Activated T-cell treated with anti-CD3 and anti-CD28 coated beads for 48 hours (primary cell): ENCODE results near the gene HOXB9.

Experiments used
- DNase-seq: peaks from one replicate; pipeline ENCODE4 v3.0.0-alpha.2; 2020; ENCODE audit warnings: low read depth

HOXB9 gene

DNA sequence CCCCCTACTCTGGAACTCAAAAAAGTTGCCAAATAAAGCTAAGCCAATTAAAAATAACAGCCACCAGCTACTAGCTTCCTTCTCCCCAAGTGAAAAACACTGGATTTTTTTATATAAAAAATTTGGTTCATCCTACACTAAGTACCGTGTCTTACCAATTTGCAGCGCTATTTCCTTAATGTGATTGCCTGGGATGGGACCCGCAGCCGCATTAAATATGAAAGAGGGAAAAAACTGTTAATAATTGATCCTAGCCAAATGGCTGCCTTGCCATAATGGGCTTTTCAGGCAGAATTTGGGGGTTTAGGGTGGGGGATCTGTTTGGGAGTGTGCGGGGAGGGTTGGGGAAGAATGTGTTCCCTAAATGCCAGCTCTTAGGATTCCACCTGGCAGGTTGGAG, 2.0 kb downstream of the HOXB9 start:
- DNase-seq, result no peak

DNA sequence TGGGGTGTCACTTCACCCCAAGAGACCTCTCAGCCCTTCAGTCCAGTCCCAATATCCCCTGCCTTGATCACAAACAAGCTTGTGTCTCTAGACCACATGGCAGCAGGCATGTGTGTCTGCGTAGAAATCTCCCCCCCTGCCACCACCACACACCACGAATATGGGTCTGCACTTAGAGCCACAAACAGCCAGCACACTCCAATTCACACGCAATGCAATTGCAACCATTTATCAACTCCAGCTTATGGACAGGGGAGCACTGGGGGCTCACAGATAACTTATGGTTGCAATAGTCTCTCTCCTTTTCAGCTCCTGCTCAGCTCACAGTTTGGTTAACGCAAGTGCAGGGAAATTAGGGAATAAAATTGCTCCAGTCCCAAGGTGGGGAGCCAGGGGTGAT, 2.6 kb downstream of the HOXB9 start:
- no peak for DNase-seq

DNA sequence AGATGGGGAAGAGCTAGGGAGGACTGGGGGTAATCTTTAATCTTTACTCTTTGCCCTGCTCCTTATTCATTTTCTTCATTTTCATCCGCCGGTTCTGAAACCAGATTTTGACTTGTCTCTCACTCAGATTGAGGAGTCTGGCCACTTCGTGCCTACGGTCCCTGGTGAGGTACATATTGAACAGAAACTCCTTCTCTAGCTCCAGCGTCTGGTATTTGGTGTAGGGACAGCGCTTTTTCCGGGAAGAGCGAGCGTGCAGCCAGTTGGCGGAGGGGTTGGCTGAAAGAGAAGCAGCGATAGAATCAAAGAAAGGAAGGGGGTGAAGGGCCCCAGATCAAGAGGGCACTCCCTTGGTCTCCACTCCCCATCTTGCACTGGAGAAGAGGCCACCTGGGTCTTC, 3.3 kb downstream of the HOXB9 start:
- no peak for DNase-seq

DNA sequence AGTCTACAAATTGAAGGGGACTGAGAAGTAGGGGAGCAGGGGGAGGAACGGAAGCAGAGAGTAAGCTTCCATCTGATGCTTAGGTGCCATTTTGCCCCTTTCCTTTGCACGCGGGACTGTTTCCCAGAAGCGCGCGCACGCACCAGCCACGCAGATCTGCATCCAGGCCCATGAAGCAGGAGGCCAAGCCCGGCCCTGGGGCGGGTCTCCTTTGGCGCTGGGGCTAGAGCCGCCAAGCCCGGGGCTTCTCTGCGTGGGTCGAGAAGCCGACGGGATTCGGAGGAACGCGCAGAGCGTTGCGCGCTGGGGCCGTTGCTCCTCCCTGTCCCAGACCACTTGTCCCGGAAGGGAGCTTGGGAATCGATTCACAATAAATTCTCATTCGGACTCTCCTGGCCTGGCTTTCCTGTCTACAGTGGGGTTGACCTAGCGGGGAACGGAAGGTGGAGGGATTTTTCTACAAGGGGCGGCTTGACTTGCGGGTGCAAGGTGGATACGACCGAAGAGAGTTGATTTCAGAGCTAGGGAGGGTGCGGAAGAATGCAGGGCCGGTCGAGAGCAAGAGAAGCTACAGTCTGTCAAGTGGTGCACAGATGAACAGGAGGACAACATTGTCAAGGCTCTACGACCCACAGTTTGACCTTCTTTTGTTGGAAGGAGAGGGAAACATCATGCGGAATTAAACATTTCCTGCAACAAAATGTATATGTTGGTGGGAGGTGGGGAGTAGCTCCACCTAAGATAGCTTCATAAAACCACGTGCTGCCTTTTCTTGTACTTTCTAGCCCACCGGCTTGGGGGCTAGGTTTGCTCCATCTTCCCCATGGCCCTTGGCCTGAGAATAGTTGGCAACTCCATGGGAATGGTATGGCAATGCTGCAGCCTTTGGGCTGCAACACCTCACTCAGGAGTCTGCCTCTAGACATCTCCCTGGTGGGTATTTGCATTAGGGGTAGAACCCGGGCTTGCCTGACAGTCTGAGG, 4.5 kb downstream of the HOXB9 start:
- no peak for DNase-seq

DNA sequence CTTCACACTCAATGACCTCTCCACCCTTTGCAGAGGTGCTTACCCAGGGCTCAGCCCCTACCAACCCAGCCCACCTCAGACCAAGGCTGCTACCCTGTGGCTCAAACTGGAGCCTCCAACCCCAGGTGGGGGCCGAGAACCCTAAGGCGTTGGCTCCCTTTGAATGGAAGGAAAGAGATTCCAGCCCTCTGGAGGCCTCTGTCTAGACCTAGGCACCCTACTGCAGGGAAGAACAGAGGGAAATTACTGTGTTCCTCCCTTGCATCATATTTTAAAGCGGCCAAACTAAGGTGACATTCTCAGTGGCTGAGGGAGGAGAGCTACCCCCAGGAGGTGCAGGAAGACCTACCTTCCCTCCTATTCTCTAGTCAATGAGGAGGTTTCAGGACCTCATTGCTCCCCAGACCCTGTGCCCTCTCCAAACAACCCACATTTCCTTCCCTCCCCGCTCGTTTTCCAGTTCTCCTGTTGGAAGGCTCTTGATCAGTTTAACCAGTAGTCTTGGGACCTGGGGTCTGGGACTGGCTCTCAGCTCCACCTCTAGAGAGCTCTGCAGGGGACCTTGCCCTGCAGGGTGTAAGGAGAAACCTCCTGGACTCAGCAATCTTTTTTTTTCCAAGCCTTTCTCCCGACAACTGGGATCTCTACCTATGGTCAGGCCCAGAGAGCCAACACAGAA, 5.6 kb downstream of the HOXB9 start:
- DNase-seq, result no peak

DNA sequence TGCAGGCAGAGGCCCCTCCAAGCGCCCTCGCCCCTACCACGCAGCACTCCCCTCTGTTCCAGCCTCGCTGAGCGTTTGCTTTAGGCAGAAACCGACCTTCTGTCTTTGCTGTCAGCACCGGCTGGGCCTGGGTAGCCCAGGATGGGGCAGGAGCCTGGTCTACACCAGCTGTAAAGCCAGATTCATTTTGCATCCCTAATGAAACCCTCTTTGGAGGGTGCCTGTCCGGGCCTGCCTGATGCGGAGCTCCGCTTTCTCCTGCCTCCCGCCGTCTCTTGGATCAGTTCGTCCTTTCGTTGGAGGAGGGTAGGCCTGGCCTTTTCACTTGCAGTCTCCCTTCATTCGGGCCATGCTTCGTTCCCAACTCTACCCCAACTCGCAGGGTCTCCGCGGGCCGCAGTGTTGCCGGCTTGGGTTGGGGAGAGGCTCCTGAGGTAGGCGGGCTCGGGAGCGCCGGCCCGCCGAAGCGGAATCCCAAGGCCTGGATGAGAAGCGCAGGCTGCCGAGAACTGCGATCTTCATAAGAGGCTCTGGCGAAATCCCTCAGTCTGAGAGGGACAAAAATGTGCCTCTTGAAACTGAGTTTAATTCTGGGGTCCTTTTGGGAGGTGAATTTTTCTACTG, 6.2 kb downstream of the HOXB9 start:
- no peak for DNase-seq

DNA sequence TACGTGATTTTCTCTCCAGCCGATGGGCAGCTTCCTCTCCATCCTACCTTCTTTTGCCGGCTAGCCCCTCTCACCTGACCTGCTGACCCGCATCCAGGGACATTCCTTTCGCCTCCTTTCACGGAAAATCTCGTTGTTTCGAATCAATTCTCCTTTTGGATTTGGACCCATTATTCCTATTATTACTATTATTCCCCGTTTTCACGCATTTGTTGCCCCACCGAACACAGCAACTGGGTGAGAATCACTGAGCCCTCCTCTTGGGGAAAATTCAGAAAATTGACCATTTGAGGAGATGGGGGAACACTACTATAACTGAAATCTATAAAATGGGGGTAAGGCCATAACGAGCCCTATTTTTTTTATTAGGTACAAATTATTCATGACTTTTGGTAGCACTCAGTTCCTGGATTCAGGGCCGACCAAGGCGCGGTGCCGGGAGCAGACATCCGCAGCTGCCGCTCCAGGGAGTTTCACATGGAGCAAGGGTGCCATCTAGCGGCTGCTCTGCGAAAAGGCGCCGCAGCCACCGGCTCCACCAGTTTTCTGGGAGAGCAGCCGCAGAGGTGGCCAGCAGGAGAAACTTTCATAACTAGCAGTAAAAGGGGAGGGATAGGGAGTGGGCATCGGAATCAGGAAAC, 7.8 kb downstream of the HOXB9 start:
- peak; percentile 78 for DNase-seq

DNA sequence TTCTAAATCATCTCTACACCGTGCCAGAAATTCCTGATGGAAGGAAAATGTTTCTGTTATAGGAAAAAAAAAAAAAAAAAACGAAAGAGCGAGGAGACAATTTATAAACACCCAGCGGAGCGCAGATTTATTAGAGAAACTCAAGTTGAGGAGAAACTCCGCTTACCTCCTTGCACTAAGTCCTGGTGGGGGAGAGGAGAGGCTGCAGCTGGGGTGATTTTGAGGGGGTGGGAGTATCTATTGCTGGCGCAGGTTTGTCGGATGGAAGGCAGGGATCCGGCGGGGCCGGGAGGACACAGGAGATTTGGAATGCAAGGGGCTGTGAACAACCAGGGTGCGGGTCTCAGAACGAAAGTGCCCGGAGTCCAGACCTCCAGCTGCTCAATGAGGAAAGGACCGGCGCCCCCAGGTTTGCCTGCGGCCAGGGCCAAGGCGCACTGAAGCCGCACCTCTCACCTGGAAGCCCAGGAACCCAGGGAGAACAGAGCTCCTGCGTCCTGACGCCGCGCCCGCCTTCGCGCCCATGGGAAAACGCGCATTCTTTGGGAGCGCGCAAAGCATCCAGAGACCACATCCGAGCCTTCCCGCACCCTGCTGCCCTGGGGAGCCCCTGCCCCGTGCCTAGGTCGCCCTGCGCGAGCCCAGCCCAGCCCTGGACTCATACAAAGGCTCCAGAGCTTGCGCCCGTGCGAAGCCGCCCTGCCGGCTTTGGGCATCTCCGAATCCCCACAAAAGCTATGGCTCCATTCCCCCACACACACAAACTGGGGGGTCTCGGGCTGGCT, 8.5 kb downstream of the HOXB9 start:
- DNase-seq, result no peak

DNA sequence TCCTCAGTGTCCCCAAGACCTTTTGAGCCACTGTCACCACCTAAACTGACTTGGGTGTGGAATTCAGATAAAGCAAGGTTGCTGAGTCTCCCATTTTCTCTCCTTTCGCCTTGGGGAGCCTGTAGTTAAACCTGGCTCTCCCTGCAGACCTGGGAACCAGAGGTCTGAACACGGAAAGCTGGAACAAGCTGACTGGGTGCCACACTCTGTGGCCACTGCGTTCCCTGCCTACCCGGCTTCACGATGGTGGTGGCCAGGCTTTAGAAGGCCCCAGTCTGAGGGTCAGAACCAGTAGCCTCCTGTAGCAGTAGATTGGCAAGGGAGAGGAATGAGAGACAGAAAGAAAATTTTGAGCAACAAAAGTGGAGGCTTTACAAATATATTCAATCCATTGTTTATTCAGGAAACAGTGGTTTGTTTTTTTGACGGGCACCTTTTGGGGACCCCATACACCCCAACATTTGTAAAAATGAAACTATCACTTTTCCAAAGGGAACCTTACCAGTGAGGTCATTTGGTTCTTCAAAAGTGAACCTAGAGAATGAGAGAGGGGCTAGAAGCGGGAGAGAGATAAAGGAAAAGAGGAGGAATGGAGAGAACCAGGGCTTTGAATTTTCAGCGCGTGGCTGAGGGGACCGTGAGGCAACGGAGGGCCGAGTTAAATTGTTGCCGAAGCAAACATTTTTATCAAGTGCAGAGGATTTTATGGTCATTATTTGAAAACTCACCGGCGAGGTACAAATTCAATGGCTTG, 9.3 kb downstream of the HOXB9 start:
- no peak for DNase-seq

DNA sequence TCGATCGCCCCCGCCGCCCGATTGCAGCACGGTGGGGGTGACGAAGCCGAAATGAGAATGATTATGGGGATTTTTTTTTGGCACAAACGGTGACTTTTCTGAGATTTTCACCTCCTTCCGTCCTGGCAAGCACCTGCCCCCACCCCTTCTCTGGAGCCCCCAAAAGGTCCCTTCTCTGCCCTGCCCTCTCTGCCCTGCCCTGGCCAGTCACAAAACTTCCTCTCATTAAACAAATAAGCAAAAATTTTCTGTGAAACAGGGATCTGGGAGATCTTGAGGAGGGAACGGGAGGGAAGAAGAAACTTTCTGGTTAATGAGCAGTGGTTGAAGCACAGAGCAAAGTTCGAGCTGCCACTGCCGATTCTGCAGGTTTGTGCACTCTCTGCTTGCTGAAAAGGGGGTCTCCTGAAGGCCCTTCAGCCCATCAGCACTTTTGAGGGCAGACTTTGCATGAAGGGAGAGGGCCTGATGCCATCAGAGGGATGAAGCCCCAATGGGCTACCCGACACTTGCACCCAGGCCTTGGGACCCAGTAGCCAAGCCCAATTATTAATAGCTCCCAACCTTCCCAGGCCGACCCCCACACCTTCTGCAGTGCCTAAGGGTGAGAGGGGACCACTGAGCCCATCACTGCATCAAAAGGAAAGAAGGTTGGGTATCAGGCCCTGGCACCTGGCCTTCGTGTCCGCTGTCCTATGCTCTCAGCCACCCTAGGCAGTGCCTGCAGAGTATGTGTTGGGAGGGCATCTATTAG, 10.0 kb downstream of the HOXB9 start:
- DNase-seq, result no peak

DNA sequence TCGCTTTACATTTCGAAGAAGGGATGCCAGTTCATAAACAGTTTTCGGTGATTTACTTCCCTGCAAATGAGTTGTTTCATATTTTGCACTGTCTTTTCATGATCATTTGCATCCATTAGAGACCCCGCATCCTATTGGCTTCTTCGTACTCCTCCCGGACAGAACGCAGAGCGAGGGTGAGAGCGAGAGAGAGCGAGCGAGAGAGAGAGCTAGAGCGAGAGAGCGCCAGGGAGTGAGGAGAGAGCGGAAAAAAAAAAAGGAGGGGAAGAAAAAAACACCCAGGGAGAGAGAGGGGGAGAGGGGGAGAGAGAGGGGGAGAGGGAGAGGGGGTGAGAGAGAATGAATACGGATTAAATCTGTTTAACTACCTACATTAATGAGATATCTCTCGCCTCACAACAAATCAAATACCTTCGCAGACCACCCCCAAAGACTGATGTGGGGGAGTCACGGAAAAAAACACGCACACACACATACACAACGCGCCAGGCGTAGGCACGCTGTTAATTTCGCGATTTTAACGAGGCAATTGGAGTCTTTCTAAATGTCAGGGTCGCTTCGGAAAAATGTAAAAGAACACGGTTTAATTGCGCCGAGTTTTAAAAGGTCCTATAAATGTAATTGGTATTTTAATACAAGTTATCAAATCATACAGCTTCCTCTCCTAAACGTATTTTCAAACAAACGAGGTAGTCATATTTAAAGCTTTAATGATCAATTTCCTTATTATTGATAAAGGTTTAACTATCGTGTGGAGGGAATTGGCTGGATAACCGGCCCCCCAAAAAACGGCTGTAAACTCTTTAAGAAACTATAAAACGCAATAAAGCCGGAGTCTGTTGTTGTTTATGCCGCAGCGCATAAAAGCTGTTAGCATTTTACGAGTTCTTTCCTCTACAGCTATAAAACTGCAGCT, 10.9 kb downstream of the HOXB9 start, which contains the start of gene HOXB8:
HOXB8 (minus strand) TSS at position 246 of the 916 bp plus-strand sequence. CDS start 588 bp downstream, outside the sequence.
- DNase-seq, result no peak

DNA sequence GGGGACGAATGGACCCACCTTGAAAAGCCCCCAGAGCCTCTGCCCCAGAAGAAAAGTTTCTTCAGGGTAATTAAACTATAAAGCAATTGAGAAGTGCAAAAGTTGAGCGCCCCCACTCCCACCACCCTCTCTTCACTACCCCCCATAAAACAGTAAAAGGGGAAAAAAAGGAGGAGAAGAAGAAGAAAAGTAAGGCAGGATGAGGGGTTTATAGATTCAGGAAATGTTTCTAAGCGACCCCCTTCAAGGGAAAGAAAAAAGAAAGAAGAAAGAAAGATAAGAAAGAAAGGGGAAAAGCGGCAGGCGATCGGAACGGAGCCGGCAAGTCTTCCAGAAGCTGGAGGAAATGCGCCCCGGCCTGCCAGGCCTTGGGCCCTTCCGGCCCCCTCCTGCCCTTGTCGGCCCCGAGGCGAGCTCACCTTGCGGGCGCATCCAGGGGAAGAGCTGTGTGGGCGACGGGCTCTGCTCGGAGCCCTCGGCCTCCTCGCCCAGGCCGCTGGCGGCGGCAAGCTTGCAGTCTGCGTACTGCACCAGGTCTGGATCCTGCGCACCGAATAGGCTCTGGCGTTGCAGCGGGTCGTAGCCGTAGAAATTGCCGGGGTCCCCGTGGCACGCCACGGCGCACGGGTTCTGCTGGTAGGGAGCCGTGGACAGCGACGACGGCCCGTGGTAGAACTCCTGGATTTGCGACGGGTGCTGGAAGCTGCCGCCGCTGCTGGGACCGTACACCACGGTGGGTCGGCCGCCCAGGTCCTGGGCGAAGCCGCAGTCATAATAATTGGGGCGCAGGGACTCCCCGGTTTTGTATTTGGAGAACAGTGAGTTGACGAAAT, 12.1 kb downstream of the HOXB9 start:
- DNase-seq, result no peak

DNA sequence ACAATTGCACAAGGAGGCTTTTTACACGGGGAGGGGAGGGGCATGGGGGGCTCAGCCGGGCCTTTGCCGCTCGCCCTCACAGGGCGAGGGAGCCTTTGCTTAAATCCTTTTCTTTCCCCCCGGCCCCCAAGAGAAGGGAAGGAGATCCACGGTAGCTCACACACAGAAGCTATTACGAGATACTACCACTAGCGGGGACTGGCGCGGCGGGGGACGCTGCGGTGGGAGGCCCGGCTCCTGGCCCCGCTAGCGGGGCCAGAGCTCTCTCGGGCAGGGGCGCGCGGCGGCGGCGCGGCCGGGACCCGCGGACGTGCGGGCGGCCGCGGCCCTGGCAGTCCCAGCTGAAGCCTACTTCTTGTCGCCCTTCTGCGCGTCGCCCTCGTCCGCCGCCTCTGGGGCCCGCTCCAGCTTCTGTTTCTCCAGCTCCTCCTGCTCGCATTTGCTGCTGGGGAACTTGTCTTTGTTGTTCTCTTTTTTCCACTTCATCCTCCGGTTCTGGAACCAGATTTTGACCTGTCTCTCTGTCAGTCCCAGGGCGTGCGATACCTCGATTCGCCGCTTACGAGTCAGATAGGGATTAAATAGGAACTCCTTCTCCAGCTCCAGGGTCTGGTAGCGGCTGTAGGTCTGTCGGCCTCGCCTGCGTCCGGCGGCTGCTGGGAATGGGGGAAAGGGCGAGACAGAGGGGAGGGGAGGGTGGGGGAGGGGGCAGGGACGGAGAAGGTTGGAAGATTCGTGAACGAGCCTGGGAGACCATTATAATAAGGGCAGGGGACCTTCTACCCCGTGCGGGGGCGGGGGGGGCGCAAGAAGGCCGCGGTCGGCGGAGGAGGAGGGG, 13.1 kb downstream of the HOXB9 start:
- DNase-seq, result no peak

DNA sequence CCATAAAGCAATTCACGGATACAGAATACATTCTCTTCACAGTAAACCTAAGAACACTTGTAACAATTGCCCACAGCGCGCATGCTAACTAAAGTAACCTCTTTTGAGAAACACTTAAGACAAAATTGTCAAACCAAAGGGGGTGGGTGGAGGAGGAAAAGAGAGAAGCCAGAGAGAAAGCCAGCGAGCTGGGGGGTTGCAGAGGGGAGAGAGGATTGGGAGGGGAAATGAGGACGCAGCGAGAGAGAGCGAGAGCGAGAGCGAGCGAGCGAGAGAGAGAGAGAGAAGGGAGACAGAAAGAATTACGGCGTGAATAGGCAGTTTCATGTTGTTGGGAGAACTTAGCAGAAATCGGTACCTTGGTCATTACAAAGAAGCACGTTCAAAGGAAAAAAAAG, 13.7 kb downstream of the HOXB9 start:
- no peak for DNase-seq

DNA sequence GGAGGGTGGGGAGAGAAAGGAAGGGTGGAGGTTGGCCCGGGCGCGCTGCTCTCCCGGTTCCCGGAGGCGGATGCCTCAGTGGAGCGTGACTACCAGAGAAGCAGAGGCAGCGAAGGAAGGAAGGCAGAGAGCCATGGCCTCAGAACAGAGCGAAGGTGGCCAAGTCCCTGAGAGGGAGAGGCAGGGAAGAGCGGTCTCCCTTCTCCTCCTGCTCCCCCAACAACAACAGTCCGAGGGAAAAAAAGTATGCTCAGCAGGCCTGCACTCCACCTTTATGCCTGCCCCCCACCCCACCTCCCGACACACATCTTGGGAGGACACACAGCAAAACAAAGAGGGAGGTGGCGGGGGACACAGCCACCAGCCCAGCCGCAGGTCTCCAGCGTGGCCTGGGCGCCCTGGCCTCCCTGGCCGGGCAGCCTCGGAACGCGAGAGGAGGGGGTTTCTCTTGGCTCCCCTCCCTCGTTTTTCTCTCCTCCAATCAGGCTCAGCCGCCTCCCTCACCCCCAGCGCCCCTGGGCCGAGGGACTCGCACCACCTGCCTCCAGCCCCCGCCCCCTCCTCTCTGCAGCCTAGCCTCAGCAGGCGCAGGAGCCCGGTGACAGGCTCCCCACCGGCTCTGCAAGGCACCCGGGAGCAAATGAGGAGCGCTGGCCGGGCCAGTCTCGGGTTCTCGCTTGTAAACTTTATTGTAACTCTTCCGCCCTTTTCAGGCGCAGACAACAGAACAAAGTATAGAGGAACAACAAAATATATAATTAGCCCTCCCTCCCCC, 14.3 kb downstream of the HOXB9 start:
- DNase-seq, result no peak

DNA sequence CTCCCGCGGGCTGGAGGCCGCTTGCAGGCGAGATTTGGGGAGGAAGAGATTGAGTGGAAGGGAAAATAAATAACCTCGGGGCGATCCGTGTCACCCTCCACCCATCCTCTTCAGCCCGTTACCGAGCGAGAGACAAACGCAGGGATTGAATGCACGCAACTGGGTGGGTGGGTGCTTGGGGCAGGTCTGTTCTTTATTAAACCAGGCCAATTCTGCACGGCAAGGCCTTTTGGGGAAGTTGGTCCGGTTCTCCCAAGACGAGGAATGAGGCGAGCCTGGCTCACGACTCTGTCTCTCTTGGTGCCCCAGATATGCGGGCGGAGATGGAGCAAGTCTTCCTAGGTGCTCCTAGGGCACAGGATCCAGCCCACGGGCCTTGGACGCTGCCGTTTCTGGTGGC, 14.9 kb downstream of the HOXB9 start:
- DNase-seq, result no peak
